ACC112 (cell line): ENCODE data around the gene CLN6.
"Not testable (repeated sequence)": the region's sequence is repeated elsewhere in the genome, so short reads cannot be mapped to it uniquely, and the experiment has no call there.

Experiments used
- H2AFZ ChIP-seq: fragments of 200-600 bp; sonication (generic); one replicate; pipeline ENCODE4 v1.6.0; 2017; ENCODE audit warnings: antibody characterized with exemption, low read length; ENCODE audit not compliant: unreplicated experiment
- H3K27ac ChIP-seq: fragments of 200-600 bp; sonication (generic); 2 replicates; pipeline ENCODE4 v1.5.1; 2014; ENCODE audit warnings: low read depth, mild to moderate bottlenecking, antibody characterized with exemption, low read length, moderate library complexity
- H3K27me3 ChIP-seq: fragments of 200-600 bp; sonication (generic); 2 replicates; pipeline ENCODE4 v1.6.1; 2014; ENCODE audit warnings: mild to moderate bottlenecking, antibody characterized with exemption, low read length, moderate library complexity, mixed read lengths; ENCODE audit not compliant: insufficient read depth
- H3K36me3 ChIP-seq: fragments of 200-600 bp; sonication (generic); 2 replicates; pipeline ENCODE4 v1.6.1; 2016; ENCODE audit warnings: mild to moderate bottlenecking, antibody characterized with exemption, low read length, moderate library complexity, mixed read lengths; ENCODE audit not compliant: insufficient read depth
- H3K4me1 ChIP-seq: fragments of 200-600 bp; sonication (generic); one replicate; pipeline ENCODE4 v1.6.1; 2016; ENCODE audit warnings: low read length, mixed read lengths; ENCODE audit not compliant: insufficient read depth, unreplicated experiment, control insufficient read depth
- H3K4me3 ChIP-seq: fragments of 200-600 bp; sonication (generic); 2 replicates; pipeline ENCODE4 v1.5.1; 2014; ENCODE audit warnings: mild to moderate bottlenecking, low read depth, low read length
- H3K79me2 ChIP-seq: fragments of 200-600 bp; sonication (generic); one replicate; pipeline ENCODE4 v1.6.0; 2016; ENCODE audit warnings: low read length; ENCODE audit not compliant: control insufficient read depth, unreplicated experiment, insufficient read depth

CLN6 gene

DNA sequence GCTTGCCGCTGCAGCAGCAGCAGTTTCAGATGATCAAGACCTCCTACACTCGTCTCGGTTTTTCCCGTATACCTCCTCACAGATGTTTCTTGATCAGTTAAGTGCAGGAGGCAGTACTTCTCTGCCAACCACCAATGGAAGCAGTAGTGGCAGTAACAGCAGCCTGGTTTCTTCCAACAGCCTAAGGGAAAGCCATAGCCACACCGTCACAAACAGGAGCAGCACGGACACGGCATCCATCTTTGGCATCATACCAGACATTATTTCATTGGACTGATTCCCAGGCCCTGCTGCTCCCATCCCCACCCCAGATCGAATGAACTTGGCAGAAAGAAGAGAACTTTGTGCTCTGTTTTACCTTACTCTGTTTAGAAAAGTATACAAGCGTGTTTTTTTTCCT is 42.0 kb downstream of the CLN6 start:
- Histone ChIP-seq H3K27ac (peak overlapping the region; percentile 59), H3K79me2 (no peaks in the 10 kb centered on the region), H3K4me1 (peaks cover 28% of the 10 kb centered on the region), H3K36me3 (peaks cover 46% of the 10 kb centered on the region), H2AFZ (no peak overlapping the region), H3K27me3 (no peaks in the 10 kb centered on the region), H3K4me3 (peak overlapping the region; percentile 53)

GRCh38 chr15:68186671-68187397 is 42.7 kb downstream of the CLN6 start:
- Histone ChIP-seq H3K36me3 (peaks cover 43% of the 10 kb centered on the region), H3K27ac (peak overlapping the region; percentile 59), H3K4me1 (peaks cover 28% of the 10 kb centered on the region), H3K79me2 (no peaks in the 10 kb centered on the region), H2AFZ (no peak overlapping the region), H3K4me3 (peak overlapping the region; percentile 53; the same call in 1 of the 2 replicates), H3K27me3 (no peaks in the 10 kb centered on the region)

DNA sequence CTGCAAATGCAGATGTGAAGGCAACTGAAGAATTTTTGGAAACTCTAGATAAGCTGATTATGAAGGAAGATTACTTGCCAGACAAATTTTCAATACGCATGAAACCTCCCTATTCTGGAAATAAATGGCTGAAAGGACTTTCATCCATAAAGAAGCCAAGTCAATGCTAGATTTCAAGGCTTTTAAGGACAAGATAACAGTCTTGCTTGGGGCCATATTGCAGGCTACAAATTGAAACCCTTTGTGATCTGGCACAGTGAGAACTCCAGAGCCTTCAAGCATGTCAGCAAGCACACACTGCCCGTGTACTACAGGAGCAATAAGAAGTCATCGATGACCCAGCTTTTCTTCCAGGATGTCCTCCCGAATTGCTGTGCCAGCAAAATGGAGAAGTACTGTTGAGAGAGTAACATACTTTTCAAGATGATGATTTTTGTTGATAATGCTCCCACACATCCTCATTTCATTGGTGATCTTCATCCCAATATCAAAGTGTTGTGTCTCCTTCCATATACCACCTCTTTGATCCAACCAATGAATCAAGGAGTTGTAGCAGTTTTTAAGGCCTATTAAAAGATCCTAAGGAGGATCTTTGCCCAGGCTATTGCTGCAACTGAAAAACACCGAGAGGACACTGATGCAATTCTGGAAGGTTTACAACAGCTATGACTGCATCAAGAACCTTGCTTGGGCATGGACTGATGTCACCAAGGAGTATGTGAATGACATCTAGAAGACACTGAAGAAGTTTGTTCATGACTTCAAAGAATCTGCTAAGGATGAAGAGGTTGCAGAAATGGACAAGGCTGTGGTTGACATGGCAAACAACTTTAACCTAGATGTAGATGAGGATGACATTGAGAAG is 44.7 kb downstream of the CLN6 start:
- peaks cover 28% of the 10 kb centered on the region for H3K4me1 ChIP-seq
- peaks cover 31% of the 10 kb centered on the region for H3K36me3 ChIP-seq
- no peak overlapping the region for H3K4me3 ChIP-seq
- H2AFZ ChIP-seq = no peak overlapping the region
- H3K27ac ChIP-seq = no peak overlapping the region
- H3K79me2 ChIP-seq = no peaks in the 10 kb centered on the region
- no peaks in the 10 kb centered on the region for H3K27me3 ChIP-seq

GRCh38 chr15:68183616-68184315 is 45.8 kb downstream of the CLN6 start:
- peaks cover 25% of the 10 kb centered on the region for H3K36me3 ChIP-seq

DNA sequence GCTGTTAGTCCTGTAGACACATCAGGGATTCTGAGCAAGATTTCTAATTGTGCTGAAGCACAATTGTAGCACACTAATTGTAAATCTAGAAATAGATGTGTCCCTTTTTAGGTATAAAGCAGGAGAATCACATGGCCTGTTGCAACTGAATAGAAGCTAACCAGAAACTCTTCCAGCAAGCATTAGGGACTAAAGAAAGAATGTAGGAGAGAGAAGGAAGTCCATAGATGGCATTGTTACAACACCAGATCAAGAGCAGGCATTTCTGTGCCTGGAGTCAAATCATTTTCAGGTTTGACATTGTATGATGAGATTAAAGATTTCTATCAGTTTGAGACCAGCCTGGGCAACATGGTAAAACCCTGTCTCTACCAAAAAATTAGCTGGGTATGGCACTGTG is 51.8 kb downstream of the CLN6 start:
- no peak overlapping the region for H3K27ac ChIP-seq

More at GRCh38 chr15:68183616-68184315, 45.8 kb downstream of the CLN6 start:
- H3K27me3 ChIP-seq = no peaks in the 10 kb centered on the region
- no peak overlapping the region for H3K4me3 ChIP-seq
- H2AFZ ChIP-seq = no peak overlapping the region
- peaks cover 28% of the 10 kb centered on the region for H3K4me1 ChIP-seq
- H3K79me2 ChIP-seq = no peaks in the 10 kb centered on the region
- peak overlapping the region; percentile 42 for H3K27ac ChIP-seq

DNA sequence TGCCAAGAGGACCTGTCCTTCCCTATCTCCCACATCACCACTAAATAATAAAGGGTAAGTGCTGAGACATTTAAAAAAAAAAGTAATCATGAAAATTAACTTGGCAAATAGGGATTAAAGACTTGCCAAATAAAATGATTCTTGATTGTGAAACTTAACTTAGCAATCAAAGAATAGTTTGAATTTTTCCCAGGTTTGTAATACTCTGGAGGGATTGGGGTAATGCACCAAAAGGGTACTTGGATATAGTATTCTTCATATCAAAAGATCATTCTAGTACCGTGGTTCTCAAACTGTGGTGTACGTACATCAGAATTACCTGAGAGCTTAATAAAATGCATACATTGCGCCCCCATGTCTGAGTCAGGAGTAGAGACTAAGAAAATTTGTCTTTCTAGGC is 52.9 kb downstream of the CLN6 start:
- Histone ChIP-seq H3K4me1 (peaks cover 3% of the 10 kb centered on the region), H3K79me2 (no peaks in the 10 kb centered on the region), H3K36me3 (peaks cover 15% of the 10 kb centered on the region), H3K4me3 (no peak overlapping the region), H3K27ac (no peak overlapping the region), H3K27me3 (no peaks in the 10 kb centered on the region), H2AFZ (no peak overlapping the region)

More for the DNA sequence above, 51.8 kb downstream of the CLN6 start:
- H3K36me3 ChIP-seq = peaks cover 17% of the 10 kb centered on the region
- no peak overlapping the region for H3K4me3 ChIP-seq
- no peak overlapping the region for H2AFZ ChIP-seq
- H3K27me3 ChIP-seq = no peaks in the 10 kb centered on the region
- no peaks in the 10 kb centered on the region for H3K79me2 ChIP-seq
- peaks cover 3% of the 10 kb centered on the region for H3K4me1 ChIP-seq

GRCh38 chr15:68175526-68175925 is 54.0 kb downstream of the CLN6 start:
- no peaks in the 10 kb centered on the region for H3K27me3 ChIP-seq
- peaks cover 3% of the 10 kb centered on the region for H3K4me1 ChIP-seq
- no peaks in the 10 kb centered on the region for H3K79me2 ChIP-seq
- no peak overlapping the region for H2AFZ ChIP-seq
- no peak overlapping the region for H3K4me3 ChIP-seq
- no peak overlapping the region for H3K27ac ChIP-seq
- H3K36me3 ChIP-seq = peaks cover 15% of the 10 kb centered on the region

GRCh38 chr15:68173119-68173518 is 56.4 kb downstream of the CLN6 start:
- H3K27me3 ChIP-seq = no peaks in the 10 kb centered on the region
- no peak overlapping the region for H3K4me3 ChIP-seq
- H2AFZ ChIP-seq = no peak overlapping the region
- no peak overlapping the region for H3K27ac ChIP-seq
- peaks cover 3% of the 10 kb centered on the region for H3K4me1 ChIP-seq
- peaks cover 15% of the 10 kb centered on the region for H3K36me3 ChIP-seq
- H3K79me2 ChIP-seq = no peaks in the 10 kb centered on the region

DNA sequence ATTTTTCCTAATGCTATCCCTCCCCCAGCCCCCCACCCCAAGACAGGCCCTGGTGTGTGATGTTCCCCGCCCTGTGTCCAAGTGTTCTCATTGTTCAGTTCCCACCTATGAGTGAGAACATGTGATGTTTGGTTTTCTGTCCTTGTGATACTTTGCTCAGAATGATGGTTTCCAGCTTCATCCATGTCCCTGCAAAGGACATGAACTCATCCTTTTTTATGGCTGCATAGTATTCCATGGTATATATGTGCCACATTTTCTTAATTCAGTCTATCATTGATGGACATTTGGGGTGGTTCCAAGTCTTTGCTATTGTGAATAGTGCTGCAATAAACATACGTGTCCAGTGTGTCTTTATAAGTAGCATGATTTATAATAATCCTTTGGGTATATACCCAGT is 57.5 kb downstream of the CLN6 start:
- not testable (repeated sequence) for H3K79me2 ChIP-seq, H3K36me3 ChIP-seq, H3K4me3 ChIP-seq, H3K27ac ChIP-seq, H2AFZ ChIP-seq, H3K27me3 ChIP-seq, H3K4me1 ChIP-seq

DNA sequence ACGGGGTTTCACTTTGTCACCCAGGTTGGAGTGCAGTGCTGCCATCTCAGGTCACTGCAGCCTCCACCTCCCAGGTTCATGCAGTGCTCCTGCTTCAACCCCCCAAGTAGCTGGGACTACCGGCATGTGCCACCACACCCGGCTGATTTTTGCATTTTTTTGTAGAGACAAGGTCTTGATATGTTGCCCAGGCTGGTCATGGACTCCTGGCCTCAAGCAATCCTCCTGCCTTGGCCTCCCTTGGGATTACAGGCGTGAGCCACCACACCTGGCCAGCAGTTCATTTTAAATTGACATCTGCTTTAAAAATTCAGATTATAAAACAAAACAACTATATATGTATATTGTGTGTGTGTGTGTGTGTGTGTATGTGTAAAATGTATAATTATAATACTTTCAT is 62.7 kb downstream of the CLN6 start:
- Histone ChIP-seq H3K4me1 (no peaks in the 10 kb centered on the region), H3K4me3 (no peak overlapping the region), H3K36me3 (peaks cover 3% of the 10 kb centered on the region; the same call in 1 of the 2 replicates), H3K79me2 (no peaks in the 10 kb centered on the region), H2AFZ (no peak overlapping the region), H3K27ac (no peak overlapping the region), H3K27me3 (no peaks in the 10 kb centered on the region)
